GM12878 (cell line): ENCODE results near the gene MAML2. TPM values are rescaled to one million over a fixed set of nuclear protein-coding genes. Genes with fewer than 3 reads are reported as not detected.

Experiments used
- ATAC-seq: fragments of 200-7000 bp; cut with Tn5 transposase; 3 replicates; pipeline ENCODE4 v1.9.1; 2020; ENCODE audit warnings: mild to moderate bottlenecking, moderate library complexity
- BruUV-seq: library from RNA; stranded (reverse); fragments of 400-500 nt; replicated peaks from 2 replicates; lab custom pipeline; 2021; lab: Mats Ljungman, UMichigan
- CTCF ChIA-PET: fragments of 300-600 bp; sonication (Branson Sonifier 250); formaldehyde crosslinking; extraction: SDS; loops from one replicate; lab custom pipeline; 2021; ENCODE audit warnings: inconsistent platforms; lab: Yijun Ruan, JAX
- POLR2A ChIA-PET: fragments of 350-600 bp; formaldehyde crosslinking; extraction: SDS; loops from one replicate; lab custom pipeline; 2021; ENCODE audit warnings: inconsistent platforms; lab: Charles Lee
- RAD21 ChIA-PET: fragments of 300-600 bp; sonication (Branson Sonifier 250); formaldehyde crosslinking; loops from one replicate; lab custom pipeline; 2023; ENCODE audit warnings: antibody characterized with exemption; ENCODE audit not compliant: unreplicated experiment; lab: Charles Lee
- SMC1A ChIA-PET: fragments of 300-600 bp; sonication (Branson Sonifier 250); formaldehyde crosslinking; loops from one replicate; lab custom pipeline; 2023; ENCODE audit not compliant: unreplicated experiment, uncharacterized antibody; lab: Charles Lee
- DNase-seq: peaks from one replicate; pipeline ENCODE4 v3.0.0-alpha.2; 2011; ENCODE audit warnings: low read depth, low spot score
- FAIRE-seq: peaks from 3 replicates; lab custom pipeline; 2011; peaks lifted over from hg19 to GRCh38; lab: Jason Lieb, UNC
- H2AFZ ChIP-seq: 2 replicates; pipeline ENCODE4 v1.6.0; 2011; ENCODE audit warnings: low read depth, low read length, control low read depth; ENCODE audit not compliant: control insufficient read depth
- H3K27ac ChIP-seq: 2 replicates; pipeline ENCODE4 v1.5.1; 2011; ENCODE audit warnings: control low read depth; ENCODE audit not compliant: control insufficient read depth, insufficient read depth
- H3K27me3 ChIP-seq, 2 experiments: replicated peaks in 1 of 2; 2 replicates each; pipeline versions ENCODE4 v1.6.0 to v1.6.1; 2011; ENCODE audit warnings: low read length in 1 of 2; ENCODE audit not compliant: control insufficient read depth in 2 of 2, insufficient read depth in 2 of 2
- H3K36me3 ChIP-seq, 2 experiments: 2 replicates each; pipeline ENCODE4 v1.5.1; 2011; ENCODE audit warnings: low read length in 1 of 2; ENCODE audit not compliant: control insufficient read depth in 2 of 2, insufficient read depth in 2 of 2
- H3K4me1 ChIP-seq: 2 replicates; pipeline ENCODE4 v1.6.1; 2011; ENCODE audit warnings: mild to moderate bottlenecking, low read length, moderate library complexity, mixed read lengths; ENCODE audit not compliant: control insufficient read depth, insufficient read depth
- H3K4me2 ChIP-seq: 2 replicates; pipeline ENCODE4 v1.6.0; 2011; ENCODE audit warnings: control low read depth; ENCODE audit not compliant: control insufficient read depth, insufficient read depth
- H3K4me3 ChIP-seq: fragments of 200-600 bp; sonication (generic); 2 replicates; pipeline ENCODE4 v1.5.1; 2016
- H3K79me2 ChIP-seq: 2 replicates; pipeline ENCODE4 v1.6.0; 2011; ENCODE audit warnings: low read length; ENCODE audit not compliant: control insufficient read depth, insufficient read depth
- H3K9ac ChIP-seq: 2 replicates; pipeline ENCODE4 v1.8.0; 2011; ENCODE audit warnings: low read length, control low read depth, mixed read lengths; ENCODE audit not compliant: control insufficient read depth, insufficient read depth
- H3K9me3 ChIP-seq: replicated peaks from 3 replicates; pipeline ENCODE4 v1.5.1; 2011; ENCODE audit warnings: mild to moderate bottlenecking, low read length; ENCODE audit not compliant: control insufficient read depth, insufficient read depth
- H4K20me1 ChIP-seq: 2 replicates; pipeline ENCODE4 v1.6.0; 2011; ENCODE audit not compliant: control insufficient read depth, insufficient read depth
- CEBPB ChIP-seq, 2 experiments: fragments of 150-350 bp in 1 of 2; IDR thresholded peaks; 2 replicates each; pipeline ENCODE4 v1.6.1; 2012 to 2014; ENCODE audit warnings: low read depth in 2 of 2, low read length in 2 of 2, borderline replicate concordance in 1 of 2, inconsistent platforms in 1 of 2
- CTCF ChIP-seq, 3 experiments: IDR thresholded peaks in 2 of 3; conservative IDR thresholded peaks in 1 of 3; 2 replicates each; pipeline ENCODE4 v1.5.1; 2011; ENCODE audit warnings: low read depth in 3 of 3, low read length in 3 of 3, mild to moderate bottlenecking in 3 of 3, control low read depth in 2 of 3, moderate library complexity in 2 of 3, inconsistent platforms in 1 of 3, mixed read lengths in 1 of 3; ENCODE audit not compliant: control insufficient read depth in 2 of 3, insufficient read depth in 1 of 3; ENCODE audit errors: extremely low read depth in 1 of 3
- SUPT20H ChIP-seq: IDR thresholded peaks from 2 replicates; pipeline ENCODE4 v1.6.1; 2011; ENCODE audit warnings: low read depth, mild to moderate bottlenecking, low read length, moderate library complexity, borderline replicate concordance; ENCODE audit not compliant: control insufficient read depth
- WGBS: methylation state at CpG from one replicate; pipeline ENCODE4 v1.1.6; 2016; ENCODE audit warnings: low lambda C conversion rate; ENCODE audit not compliant: insufficient replicate concordance, insufficient coverage; ENCODE audit errors: missing lambda C conversion rate; 5-methylcytosine and 5-hydroxymethylcytosine counted together
- in situ Hi-C: fragments of 300-500 bp; cut with MboI; formaldehyde crosslinking; loops from 9 replicates; pipeline ENCODE4 v1.14.3; 2018; ENCODE audit warnings: mixed read lengths
- intact Hi-C: fragments of 100-400 bp; cut with micrococcal nuclease; formaldehyde crosslinking; loops from one replicate; pipeline ENCODE4 v1.14.2; 2022; ENCODE audit not compliant: unreplicated experiment
- polyA plus RNA-seq, 11 experiments: library from polyadenylated mRNA; depleted of rRNA in 4 of 11; unstranded in 6 of 11; stranded (reverse) in 5 of 11; fragments of >200 nt; fragmentation: Nextera tagmentation in 4 of 11; fragmentation: Illumina TruSeq in 1 of 11; extraction: Ambion mirVana in 4 of 11; extraction: Trizol in 1 of 11; gene quantifications; 1 replicate in 1 of 11; 2 replicates in 10 of 11; pipeline versions ENCODE4 v1.2.1 to v1.2.3, GENCODE V29; 2011 to 2016; ENCODE audit warnings: inconsistent platforms in 2 of 11, missing spikeins in 2 of 11, low read depth in 1 of 11
- total RNA-seq, 4 experiments: library from RNA; depleted of rRNA in 3 of 4; stranded (reverse); fragments of >200 nt in 3 of 4; fragmentation: Illumina TruSeq in 1 of 4; extraction: Trizol in 1 of 4; gene quantifications; 2 replicates each; pipeline versions ENCODE4 v1.2.1 to v1.2.3, GENCODE V29; 2013 to 2021

MAML2 gene
- total and polyA plus RNA-seq, 10 of the 15 experiments (the other 5 are each of a cell fraction or from before 2014, with no cell fraction given): 2.5 to 15.1 (median 12.0) TPM

- ChIA-PET RAD21 (interaction anchor here (1.5 kb wide), 1 partner anchor 24 kb away, joined by 5 read pairs; no protein-coding TSS in a partner anchor), CTCF (interaction anchor here (1.4 to 3.4 kb wide), 2 partner anchors 9 to 29 kb away, joined by 4 to 17 read pairs; partner anchors contain the start of gene MAML2), SMC1A (interaction anchor here (1.5 to 8.2 kb wide), 6 partner anchors 10 to 70 kb away, joined by 3 to 97 read pairs (median 10); partner anchors contain the start of gene MAML2), POLR2A (no interaction called here)
- H2AFZ ChIP-seq: no peak overlapping the region
- in situ Hi-C loops (no loop called here), intact Hi-C loops (no loop called here)
- no peak for ATAC-seq
- FAIRE-seq: no peak
- H3K79me2 ChIP-seq: peaks cover 47% of the 10 kb centered on the region
- H3K9ac ChIP-seq: no peak overlapping the region
- TF ChIP-seq CTCF (IDR thresholded peaks at IDR 0.05 in 2 of 3, conservative IDR thresholded peaks at IDR 0.05 in 1 of 3; ENCODE audit: control insufficient read depth in 2 of 3, extremely low read depth in 1 of 3, insufficient read depth in 1 of 3, low read depth in 3 of 3, low read length in 3 of 3) (no peak), SUPT20H (no peak)
- H3K27ac ChIP-seq: no peak overlapping the region
- WGBS: 96% methylated on average over 6 of the region's 6 CpGs
- no peaks in the 10 kb centered on the region for H4K20me1 ChIP-seq
- H3K4me1 ChIP-seq: peaks cover 14% of the 10 kb centered on the region
- H3K9me3 ChIP-seq: no peaks in the 10 kb centered on the region
- H3K27me3 ChIP-seq: no peaks in the 10 kb centered on the region
- no peak overlapping the region for H3K4me2 ChIP-seq
- H3K4me3 ChIP-seq: no peak overlapping the region
- BruUV-seq: no TSS peak
- DNase-seq: no peak
- H3K36me3 ChIP-seq: peaks cover 0 to 3% of the 10 kb centered on the region in 2 experiments; a peak in 2 of 4 replicates
These were observed 29.8 kb downstream of the MAML2 start for GRCh38 chr11:96313163-96313562.

GRCh38 chr11:96311120-96311568, 31.9 kb downstream of the MAML2 start:
- no peak overlapping the region for H3K27ac ChIP-seq
- ChIA-PET RAD21 (interaction anchor here (1.1 to 2.1 kb wide), 2 partner anchors 29 to 56 kb away, joined by 5 to 6 read pairs; no protein-coding TSS in a partner anchor), SMC1A (interaction anchor here (1.0 to 8.2 kb wide), 10 partner anchors 8 to 196 kb away, joined by 3 to 97 read pairs (median 6); partner anchors contain the start of gene MAML2), CTCF (interaction anchor here (0.7 to 3.4 kb wide), 7 partner anchors 11 to 299 kb away, joined by 3 to 17 read pairs (median 4); partner anchors contain the start of gene MAML2), POLR2A (no interaction called here)
- ATAC-seq: no peak
- no peak overlapping the region for H3K4me2 ChIP-seq
- WGBS: 98% methylated on average over 2 of the region's 2 CpGs
- DNase-seq: no peak
- H3K9me3 ChIP-seq: no peaks in the 10 kb centered on the region
- no peak for TF ChIP-seq CEBPB (IDR thresholded peaks at IDR 0.05; ENCODE audit: borderline replicate concordance in 1 of 2, low read depth in 2 of 2, low read length in 2 of 2)
- FAIRE-seq: no peak
- H3K36me3 ChIP-seq: peaks cover 0 to 2% of the 10 kb centered on the region in 2 experiments; a peak in 1 of 4 replicates
- no peak overlapping the region for H3K9ac ChIP-seq
- no peaks in the 10 kb centered on the region for H4K20me1 ChIP-seq
- H3K4me1 ChIP-seq: peaks cover 8% of the 10 kb centered on the region
- H2AFZ ChIP-seq: no peak overlapping the region
- intact Hi-C loops: no loop called here
- BruUV-seq: no TSS peak
- peaks cover 46% of the 10 kb centered on the region for H3K79me2 ChIP-seq
- H3K4me3 ChIP-seq: no peak overlapping the region
- H3K27me3 ChIP-seq: no peaks in the 10 kb centered on the region
- in situ Hi-C loops: no loop called here
